Stimulated activated CD4-positive, alpha-beta T cell treated with anti-CD3 and anti-CD28 coated beads, Interleukin-15, amount 100 ng/mL, for 1 hour (primary cell): ENCODE measurements around the gene CEP76.

Experiments
- DNase-seq, 2 donors: peaks; one replicate each; pipeline ENCODE4 v3.0.0-alpha.2; 2020; ENCODE audit warnings: low read depth in 1 of 2, low spot score in 1 of 2

Gene CEP76

DNA sequence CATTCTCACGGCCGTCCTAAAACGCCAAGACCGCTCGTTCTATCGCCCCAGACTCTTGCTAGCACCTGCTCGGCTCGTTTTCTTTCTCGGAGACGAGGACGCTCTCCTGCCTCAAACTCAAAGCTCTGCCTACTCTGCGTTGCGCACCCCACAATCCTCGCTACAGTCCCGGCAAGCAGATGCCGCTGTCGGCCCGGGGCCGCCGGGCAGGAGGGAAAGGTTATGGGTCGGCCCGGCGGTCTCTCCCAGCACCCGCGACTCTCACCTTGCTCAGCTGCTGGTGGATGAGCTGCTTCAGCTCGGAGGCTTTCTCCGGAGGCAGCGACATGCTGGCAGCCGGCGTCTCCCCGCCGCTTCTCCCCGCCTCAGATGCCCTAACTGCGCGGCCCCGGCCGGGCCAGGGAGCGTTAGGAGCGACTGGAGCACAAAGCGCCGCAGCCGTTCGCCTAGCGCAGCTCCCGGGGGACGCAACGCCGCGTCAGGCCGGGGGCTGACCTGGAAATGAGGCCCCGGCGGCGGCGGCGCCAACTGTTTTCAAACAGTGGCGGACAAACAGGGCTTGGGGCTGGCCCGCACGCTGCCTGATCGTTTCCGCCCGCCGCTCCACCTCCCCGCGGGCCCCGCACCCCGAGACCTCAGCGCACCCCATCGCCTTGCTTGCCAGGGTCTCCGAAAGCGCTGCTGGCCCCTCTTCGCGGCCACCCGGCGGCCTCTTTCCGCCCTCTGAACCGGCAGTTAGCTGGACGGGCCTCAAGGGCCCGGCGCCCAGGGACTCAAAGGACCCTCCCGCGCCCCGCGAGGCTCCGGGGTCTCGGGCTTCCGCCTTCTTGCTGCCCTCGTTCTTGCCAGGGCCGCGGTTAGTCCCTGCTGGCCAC is at the start of gene CEP76, which contains the start of gene PSMG2:
TSS of gene CEP76 (minus strand) at position 503 of the 875 bp plus-strand sequence. CDS start at position 328, 175 bp downstream.
TSS of gene PSMG2 (plus strand) at position 822 of the 875 bp plus-strand sequence. CDS start 66 bp downstream, outside the sequence.
- peak; percentile 72 to 76 for DNase-seq

- DNase-seq: no peak
These were observed 49.4 kb upstream of the CEP76 start for GRCh38 chr18:12751891-12752290.

GRCh38 chr18:12751503-12751884 is 49.0 kb upstream of the CEP76 start:
- DNase-seq: no peak

DNA sequence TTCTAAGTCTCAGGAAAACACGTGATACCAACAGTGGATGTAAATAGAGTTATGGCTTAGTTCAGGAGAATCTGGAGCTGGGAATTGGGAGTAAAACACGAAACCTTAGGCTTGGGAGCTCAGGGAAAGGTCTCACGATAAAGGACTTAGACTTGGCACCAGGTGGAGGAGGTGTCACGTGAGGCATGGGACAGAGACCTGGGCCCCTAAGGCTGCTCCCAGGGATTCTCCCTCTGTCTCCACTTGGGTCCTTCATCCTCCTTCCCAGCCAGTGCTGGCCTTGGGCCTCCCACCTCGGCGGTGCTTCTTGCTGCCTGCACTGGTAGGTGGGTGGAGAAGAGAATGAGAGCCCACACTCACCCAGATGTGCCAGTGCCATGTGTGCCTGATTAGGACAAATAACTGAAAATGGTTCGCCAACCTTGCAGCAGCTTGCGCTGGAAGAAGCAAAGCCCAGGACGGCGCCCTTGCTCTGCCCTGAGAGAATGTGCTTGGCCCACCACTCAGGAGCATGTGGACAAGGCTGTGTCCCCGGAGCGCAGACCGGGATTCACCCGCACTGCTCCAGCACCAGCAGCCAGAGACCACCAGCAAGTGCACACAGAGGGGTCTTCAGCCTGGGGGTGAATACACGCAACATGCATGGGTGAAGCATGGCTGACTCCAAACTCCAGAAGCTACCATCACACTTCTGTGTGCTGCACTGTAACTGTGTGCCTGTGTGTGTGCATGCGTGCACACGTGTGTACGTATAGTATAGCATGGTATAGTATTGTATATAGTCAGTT is 48.4 kb upstream of the CEP76 start:
- no peak for DNase-seq

DNA sequence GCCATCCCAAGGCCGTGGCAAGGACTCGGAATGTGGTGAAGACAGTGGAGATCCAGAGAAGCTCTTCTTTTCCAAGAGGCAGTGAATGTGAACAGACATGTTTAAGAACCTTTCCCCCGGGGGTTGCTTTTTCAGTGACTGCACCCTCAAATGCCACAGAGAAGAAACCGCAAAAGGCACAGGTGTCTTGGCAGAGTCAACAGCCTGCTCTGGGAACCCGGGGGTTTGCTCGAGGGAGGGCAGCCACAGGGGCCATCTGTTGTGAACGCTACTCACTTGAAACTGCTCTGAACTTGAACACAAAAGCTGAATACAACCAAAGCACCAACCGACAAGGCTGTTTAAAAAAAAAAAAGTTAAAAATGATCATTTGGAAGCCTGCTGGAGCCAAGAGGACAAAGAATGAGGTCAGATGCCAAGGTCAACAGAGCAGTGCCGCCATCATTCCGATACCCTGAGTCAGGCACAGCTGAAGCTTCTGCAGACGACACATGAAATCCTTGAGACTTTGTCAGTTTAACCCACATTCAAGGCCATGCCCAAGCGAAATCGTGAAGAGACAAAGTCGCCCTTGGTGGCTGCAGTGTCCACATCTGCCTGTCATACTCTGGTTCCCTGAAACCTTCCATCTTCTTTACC is 47.7 kb upstream of the CEP76 start:
- DNase-seq: no peak

DNA sequence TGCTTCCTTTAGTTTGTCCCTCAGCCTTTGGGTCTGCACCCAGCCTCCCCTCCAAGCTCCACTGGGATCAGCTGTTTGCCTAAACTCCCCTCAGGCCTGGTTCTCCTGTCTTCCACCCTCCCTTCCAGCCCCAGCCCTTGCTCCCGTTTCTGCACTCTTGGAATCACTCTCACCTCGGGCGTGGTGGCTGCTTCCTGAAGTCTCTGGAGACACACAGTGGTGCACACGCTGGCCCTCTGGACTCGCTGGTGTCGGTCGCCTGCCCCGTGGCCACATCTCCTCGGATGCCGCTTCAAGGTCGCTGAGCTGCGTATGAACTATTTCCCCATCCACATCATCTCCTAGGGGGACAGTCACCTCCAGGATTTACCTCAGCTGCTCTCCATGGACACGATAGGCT is 46.6 kb upstream of the CEP76 start:
- no peak for DNase-seq

DNA sequence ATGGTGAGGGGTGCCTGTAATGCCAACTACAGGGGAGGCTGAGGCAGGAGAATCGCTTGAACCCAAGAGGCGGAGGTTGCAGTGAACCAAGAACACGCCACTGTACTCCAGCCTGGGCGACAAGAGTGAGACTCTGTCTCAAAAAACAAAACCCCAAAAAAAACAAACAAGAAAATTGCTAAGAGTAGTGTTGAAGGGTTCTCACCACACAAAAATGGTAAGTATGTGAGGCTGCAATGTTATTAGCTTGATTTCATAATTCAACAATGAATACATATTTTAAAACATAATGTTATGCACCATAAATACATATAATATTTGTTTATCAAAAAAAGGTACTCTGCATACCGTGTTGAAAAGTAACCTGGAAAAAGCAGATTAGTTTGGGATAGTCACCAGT is 46.1 kb upstream of the CEP76 start:
- DNase-seq: no peak

DNA sequence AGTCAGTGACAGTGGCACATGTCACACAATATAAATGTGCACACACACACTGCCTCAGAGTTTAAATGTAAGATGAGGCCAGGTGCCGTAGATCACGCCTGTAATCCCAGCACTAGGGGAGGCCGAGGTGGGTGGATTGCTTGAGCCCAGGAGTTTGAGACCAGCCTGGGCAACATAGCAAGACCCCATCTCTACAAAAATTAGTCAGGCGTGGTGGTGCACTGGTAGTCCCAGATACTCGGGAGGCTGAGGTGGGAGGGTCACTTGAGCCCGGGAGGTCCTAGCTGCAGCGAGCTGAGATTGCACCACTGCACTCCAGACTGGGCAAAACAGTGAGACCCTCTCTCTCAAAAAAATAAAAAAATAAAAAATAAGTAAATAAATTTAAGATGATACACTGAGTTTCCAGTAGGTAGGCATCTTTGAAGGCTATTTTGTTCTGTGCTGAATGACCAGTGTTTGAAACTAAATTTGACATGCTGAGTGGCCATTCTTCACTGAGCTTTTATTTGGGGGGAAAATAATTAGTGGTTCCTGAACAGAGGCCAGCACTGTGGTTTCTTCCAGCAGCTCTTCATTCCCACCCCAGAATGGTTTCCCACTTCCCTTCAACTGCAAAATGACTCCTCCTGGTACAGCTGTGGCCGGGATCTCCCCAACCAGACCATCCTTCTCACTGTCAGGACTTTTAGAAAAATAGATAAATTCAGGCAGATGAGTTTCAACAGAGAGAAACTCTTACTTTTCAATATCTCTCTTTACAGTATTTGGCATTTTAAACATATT is 45.2 kb upstream of the CEP76 start:
- no peak for DNase-seq

DNA sequence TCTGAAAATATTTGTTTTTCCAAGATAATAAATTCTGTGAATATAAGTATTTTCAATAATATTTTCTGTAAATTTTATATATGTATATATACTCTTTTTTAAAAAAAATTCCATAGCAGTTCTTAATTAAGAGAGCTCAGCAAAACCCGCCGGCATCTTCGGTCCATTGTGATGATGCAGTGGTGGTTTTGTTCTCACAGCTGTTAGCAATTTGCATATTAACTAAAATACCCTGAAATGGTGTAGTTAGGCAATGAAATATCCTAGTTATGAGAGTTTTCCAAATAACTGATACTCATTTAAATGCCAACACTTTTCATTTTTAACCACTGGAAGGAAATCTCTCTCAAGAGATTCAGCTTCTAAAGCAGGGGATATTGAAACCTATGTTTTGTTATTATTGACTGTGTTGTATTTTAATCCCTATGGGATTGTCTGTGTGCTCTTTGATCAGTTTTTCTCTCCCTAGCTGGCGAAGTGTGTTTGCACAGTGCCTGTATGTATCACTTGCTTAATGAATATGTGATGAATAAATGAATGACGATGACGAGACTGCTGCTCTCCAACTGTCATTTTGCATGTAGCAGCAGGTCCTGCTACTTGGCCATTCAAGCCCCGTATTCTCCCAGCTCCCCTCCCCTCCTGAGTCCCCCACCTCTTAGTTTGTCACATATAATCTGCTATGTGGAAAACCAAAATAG is 42.7 kb upstream of the CEP76 start:
- no peak for DNase-seq

DNA sequence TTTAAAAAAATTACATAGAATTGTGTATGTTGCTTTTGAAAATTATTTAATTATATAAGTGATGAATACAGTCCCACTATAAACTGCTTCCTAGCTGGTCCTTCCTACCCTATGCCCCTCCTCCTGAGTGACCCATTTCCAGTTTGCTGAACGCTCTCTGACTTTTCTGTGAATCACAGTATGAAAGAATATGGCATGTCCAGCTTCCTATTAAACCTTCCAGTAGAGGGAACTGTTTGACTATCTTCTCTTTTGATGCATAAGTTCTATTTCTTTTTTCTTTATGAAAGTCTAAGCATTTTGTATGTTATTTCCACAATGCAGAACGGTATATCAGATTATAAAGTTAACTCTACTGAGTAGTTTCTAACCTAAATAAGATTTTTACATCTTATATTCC is 41.6 kb upstream of the CEP76 start:
- no peak for DNase-seq

GRCh38 chr18:12742453-12742852 is 39.9 kb upstream of the CEP76 start:
- DNase-seq: no peak

DNA sequence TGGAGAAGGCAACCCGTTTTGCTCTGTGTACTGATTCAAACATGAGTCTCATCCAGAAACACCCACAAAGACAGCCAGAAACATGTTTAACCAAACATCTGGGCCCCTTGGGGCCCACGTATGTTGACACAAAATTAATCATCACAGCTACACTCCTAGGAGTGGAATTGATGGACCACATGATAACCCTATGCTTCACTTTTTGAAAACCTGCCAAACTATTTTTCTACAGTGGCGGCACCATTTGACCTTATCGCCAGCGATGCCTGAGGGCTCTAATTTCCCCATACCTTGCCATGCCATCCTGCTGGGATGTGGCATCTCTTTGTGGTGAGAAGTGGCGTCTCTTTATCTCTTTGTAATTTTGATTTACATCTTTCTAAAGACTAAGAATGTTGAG is 38.8 kb upstream of the CEP76 start:
- DNase-seq: no peak

- DNase-seq: no peak
These were observed 34.9 kb upstream of the CEP76 start for GRCh38 chr18:12737243-12737902.

- peak in 1 of 2 donors; percentile 15 for DNase-seq
These were observed 24.4 kb upstream of the CEP76 start for GRCh38 chr18:12726774-12727550.

GRCh38 chr18:12726331-12726730 is 23.8 kb upstream of the CEP76 start:
- no peak for DNase-seq

- DNase-seq: no peak
These were observed 20.2 kb upstream of the CEP76 start for GRCh38 chr18:12722731-12723130.

GRCh38 chr18:12721495-12722275 is 19.2 kb upstream of the CEP76 start:
- DNase-seq: no peak

- DNase-seq: no peak
These were observed 8.9 kb upstream of the CEP76 start for GRCh38 chr18:12711446-12711845.
